Right hindlimb (tissue), 1 donor: ENCODE data around the gene MACROD2.

Experiments
- DNase-seq: peaks from one replicate; pipeline ENCODE4 v3.0.0-alpha.2; 2018

Gene MACROD2

GRCh38 chr20:15576411-15576810 is 1581.1 kb downstream of the MACROD2 start:
- DNase-seq: no peak

- no peak for DNase-seq
Observed at GRCh38 chr20:15578113-15578512, 1582.8 kb downstream of the MACROD2 start.

DNA sequence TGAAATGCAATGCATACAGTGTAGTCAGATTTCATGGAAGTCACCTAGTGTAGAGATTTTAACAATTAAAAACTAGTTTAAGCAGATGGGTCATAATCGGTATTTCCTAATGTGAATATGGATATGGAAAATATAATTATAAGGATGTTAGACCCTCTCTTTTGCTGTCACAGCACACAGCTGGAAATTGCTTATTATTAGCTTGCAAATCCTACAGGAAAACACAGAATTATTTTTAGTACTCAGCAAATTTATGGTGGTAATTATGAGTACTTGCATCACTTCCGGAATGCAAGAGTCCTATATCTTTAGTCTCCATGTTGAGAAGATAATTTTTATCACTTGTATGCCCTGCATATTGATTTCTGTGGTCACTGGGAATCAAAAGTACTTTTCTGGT is 1584.4 kb downstream of the MACROD2 start:
- DNase-seq: no peak

GRCh38 chr20:15582146-15582760 is 1586.9 kb downstream of the MACROD2 start:
- DNase-seq: no peak

DNA sequence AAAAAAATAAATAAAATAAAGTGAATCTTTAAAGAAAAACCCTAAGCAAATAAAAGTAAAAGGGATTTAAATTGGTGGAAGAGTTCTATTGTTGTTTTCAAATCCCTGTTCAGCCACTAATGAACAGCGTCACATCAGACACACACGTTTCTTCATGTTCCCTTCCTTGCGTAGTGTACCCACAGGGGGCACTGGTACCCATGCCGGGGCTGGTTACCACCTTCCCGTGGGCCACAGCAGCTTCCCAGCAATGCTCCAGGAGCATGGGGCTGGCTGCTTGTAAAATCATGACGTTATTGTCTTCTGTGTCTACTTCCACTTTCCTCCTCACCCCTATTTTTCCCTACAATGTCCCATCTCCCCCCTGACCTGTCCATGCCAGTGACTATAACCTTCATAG is 1589.2 kb downstream of the MACROD2 start:
- DNase-seq: no peak

DNA sequence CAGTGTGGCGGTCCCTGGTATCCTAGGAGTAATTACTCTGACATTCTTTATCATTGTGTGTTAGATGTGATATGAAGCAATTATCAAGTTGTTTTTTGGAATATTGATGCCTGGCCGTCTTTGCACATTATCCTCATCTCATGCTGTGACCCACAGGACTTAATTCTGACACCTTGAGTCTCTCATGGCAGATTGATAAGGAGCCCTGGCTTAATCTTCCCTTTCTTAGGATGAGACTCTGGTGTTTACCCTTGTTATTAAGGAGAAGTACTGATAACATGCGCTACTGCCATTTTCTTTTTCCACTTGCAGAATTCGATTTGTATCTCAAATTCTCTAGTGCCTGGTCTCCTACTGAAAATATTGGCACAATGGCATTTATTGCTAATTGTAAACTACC is 1597.8 kb downstream of the MACROD2 start:
- DNase-seq: no peak

DNA sequence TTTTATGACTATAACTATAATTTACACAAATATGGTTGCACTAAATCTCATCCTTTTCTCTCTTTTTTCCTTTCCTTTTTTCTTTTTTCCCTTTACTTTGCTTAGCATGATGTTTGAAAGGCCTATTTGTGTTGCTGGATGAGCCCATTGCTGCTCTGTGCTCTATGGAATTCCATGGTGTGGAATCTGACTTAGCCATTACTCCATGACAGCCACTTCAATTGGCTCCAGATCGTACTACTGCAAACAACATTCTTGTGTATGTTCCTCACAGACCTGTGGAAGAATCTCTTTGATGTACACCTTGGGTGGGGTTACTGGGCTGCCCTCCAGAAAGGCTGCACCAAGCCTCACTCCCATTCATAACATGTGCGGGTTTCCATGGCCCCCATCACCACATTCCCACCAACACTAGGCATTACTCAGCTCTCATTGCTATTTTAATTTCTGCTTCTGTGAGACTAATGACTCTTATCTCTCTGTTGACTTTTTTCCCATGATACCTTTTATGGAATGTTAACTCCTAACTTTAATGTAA is 1598.9 kb downstream of the MACROD2 start:
- no peak for DNase-seq

DNA sequence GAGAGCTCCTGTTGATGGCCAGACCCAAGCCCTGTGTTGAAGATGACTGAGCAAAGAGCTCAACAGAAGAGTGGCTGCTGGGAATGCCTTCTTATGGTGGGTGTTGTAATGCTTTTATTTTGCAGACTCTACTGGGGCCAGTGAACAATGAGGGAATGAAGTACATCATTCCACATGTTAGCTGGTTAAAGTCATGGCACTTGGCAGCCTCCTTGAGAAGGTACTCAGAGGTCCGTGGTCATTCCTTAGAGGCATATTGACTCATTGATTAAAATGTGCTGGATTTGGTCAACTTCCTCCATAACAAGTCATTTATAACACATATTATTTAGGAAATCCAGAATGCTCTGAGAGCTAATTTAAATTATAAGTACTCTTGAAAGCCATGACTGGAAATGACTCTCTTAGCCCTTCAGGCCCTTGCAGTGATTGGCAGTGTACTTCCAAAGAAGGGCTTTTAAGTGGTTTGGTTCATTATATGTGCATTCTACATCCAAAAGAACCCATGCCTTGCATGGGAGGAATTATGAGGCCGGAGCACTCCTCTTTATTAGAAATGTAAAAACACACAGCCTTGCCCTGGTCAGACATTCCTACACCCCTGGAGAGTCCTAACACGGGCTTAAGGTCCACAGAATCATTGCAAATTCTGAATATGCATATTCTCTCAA is 1601.0 kb downstream of the MACROD2 start:
- DNase-seq: no peak

DNA sequence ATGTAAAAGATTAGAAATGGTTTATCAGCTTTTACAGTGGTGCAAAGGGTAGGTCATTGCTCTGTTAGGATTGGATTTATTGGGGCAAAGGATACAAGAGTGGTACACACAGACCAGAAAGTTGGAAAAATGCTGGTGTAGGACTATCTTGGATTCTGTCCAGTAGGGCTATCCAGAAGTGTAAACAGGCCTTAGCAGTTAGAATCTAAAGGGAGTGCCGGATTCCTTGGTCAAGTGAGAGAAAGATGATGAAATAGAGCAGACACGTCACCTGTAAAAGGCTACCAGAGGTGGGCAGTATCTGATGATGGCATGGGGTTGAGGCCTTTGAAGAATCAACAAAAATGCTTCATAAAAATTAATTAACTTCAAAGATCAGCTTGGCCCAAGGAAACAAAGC is 1602.0 kb downstream of the MACROD2 start:
- DNase-seq: no peak

GRCh38 chr20:15599961-15600360 is 1604.6 kb downstream of the MACROD2 start:
- DNase-seq: no peak

DNA sequence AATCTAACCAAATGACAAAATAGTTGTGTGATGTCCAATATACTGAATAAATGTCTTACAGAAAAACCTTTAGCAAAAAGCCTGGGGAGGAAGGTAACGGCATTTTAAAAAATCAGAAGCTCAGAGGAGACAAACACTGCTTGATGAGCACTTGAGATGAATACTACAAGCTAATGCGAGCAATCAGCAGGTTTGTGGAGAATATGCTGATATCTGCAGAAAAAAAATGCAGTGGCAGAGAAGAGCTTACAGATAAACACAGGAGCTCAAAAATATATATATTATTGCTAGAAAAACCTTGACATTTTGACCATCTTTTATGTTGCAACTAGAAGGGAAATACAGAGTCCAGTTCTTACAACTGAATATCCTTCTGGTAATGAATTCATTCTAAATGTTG is 1605.2 kb downstream of the MACROD2 start:
- DNase-seq: no peak

DNA sequence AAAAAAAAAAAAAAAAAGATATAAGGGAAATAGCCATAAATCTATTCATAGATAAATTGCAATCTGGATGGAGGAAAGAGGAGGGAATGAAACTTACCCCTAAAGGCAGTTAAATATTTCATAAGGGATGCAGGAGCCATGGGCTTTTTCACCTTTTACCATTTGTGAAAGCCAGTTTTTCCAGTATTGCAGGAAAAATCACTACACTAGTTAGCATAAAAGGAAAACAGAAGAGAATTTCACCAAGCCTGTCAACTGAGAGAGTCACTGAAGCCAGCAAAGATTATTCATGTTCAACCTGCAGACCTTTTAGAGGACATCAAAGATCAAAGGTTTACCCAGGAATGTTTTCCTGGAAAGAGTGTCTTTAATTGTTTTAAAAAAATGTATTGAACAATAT is 1608.2 kb downstream of the MACROD2 start:
- DNase-seq: no peak

GRCh38 chr20:15603978-15604805 is 1608.9 kb downstream of the MACROD2 start:
- DNase-seq: no peak

DNA sequence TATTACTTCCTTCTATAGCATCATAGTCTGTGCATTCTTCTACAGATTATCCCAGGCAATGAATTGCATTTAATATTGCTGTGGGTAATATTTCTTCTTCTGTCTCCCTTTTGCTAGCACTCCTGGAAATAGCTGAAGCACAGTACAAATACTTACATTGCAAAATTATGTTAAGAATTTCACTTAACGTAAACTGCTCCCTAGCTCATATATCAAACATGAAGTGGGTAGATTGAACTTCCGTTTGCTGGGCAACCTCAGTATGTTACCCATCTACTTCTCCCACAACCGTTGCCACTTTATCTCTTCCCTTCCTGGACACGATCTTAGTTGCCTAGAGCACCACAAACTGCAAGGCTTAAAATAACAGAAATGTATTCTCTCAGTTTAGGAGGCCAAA is 1614.6 kb downstream of the MACROD2 start:
- no peak for DNase-seq

DNA sequence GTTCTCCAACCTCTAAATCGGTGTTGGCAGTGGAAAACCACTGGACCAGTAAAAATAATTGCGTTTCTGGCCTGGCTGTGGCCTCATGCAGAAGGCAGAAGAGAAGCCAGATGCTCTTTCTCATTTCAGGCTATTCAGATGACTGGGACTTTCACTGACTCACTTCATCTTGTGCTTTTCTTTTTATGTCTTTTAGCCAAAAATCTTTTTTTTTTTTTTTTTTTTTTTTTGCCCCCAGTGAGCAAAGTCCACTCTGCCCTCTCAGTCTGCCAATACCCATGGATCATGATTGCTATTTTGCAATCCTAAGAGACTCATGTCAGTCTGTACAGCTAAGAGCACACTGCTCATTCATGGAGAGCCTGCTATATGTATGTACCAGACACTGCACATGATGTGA is 1615.5 kb downstream of the MACROD2 start:
- no peak for DNase-seq

DNA sequence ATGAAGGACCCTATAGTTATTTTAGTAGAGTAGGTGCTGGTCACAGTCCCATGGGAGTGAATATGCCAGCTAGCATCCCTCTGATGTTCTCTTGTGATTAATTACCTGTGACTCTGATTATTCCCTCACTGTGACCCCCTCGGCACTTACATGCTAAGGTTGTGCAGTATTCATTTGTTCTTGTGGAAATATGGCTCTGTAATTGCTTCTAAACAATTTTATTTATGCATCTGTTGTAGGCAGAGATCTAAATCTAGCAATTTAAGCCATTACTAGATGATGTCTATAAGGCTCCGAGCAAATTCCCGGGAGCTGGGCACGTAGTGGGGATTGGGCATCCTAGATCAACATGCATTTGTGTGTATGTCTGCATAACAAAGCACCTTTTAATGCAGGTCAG is 1616.2 kb downstream of the MACROD2 start:
- DNase-seq: no peak

DNA sequence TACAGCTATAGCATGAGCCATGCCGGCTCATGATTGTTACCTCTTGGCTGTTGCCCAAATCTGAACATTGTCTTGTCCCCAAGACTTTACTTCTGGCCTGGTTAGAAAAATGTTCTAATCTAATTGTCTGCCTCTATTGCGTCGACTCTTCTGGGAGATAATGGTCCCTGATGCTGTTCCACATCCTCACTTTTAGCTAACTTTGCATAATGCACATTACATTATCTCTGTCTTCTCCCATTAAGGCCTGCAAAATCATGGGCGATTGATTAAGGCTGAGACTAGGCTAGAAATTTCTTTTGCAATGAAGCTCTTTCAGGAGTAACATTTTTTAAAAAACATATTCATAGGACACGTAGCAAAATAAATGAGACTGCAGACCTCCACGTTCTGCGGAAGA is 1616.9 kb downstream of the MACROD2 start:
- no peak for DNase-seq

DNA sequence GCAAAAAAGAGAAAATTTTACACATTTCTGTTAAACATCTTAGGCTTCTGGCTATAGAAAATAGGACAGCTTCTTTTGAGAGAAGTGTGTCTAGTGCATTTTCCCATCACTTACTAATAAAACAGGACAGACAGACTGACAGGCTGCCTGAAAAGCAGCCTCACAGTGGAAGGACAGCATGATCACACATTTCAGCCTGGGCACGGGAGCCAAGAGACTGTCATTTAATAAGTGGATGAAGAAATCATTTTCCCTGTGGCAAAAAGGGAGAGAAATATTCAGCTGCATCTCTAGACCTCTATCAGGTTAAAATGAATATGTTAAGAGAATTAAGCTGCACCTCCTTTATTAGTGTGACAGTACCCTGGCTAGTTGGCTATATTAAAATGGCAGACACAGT is 1617.5 kb downstream of the MACROD2 start:
- no peak for DNase-seq

- DNase-seq: no peak
Observed at GRCh38 chr20:15613530-15613929, 1618.2 kb downstream of the MACROD2 start.

GRCh38 chr20:15616626-15617025 is 1621.3 kb downstream of the MACROD2 start:
- DNase-seq: no peak

DNA sequence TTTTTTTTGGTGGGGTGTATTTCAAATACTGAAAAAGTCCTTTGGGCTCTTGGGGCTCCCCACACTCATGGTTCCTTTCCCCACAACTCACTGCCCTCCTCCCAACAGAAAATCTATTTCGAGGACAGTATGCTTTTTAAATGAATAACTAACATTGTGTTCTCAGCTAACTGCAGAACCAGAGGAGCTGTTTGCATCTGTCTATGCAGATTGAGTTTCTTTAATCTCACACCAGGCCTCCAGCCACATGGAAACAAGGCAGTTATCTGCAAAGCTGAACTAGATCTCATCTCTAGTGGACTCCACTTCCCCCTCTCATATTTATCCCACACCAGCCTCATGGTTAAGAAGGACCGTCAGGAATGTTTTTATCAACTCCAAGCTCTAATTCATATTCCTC is 1622.8 kb downstream of the MACROD2 start:
- DNase-seq: no peak

GRCh38 chr20:15618912-15619311 is 1623.6 kb downstream of the MACROD2 start:
- no peak for DNase-seq

DNA sequence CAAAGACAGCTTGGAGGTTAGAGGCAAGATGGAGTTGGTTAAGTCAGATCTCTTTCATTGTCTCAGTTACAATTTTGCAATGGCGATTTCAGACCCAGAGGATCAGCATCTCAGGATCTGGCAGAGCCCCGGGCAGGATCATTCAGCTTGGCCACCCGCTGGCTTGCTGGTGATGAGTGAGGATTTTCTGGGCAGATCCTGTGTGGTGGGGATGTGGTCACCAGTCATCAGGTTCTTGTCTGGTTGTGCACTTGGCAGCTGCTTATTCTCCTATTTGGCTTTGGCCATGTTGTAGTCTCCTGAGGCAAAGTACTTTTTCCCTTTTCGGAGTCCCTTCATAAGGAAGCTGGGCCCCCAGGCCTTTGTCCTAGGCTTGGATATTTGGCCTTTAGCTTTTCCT is 1624.0 kb downstream of the MACROD2 start:
- no peak for DNase-seq

- DNase-seq: no peak
Observed at GRCh38 chr20:15619816-15620215, 1624.5 kb downstream of the MACROD2 start.
